Activated T-cell treated with anti-CD3 and anti-CD28 coated beads for 4 hours (primary cell): ENCODE results near the gene RNF41.
"Not testable (repeated sequence)": the region's sequence is repeated elsewhere in the genome, so short reads cannot be mapped to it uniquely, and the experiment has no call there.

Experiments used
- DNase-seq: peaks from one replicate; pipeline ENCODE4 v3.0.0-alpha.2; 2020

RNF41 gene

GRCh38 chr12:56206452-56207166 lies 15.1 kb downstream of the RNF41 start:
- DNase-seq = peak; percentile 6

GRCh38 chr12:56205445-56205844 lies 16.3 kb downstream of the RNF41 start:
- no peak for DNase-seq

GRCh38 chr12:56204275-56204674 lies 17.4 kb downstream of the RNF41 start:
- no peak for DNase-seq

- no peak for DNase-seq
Observed at GRCh38 chr12:56202838-56203237, 18.9 kb downstream of the RNF41 start.

GRCh38 chr12:56202366-56202765 lies 19.4 kb downstream of the RNF41 start:
- no peak for DNase-seq

GRCh38 chr12:56198836-56199235 lies 22.9 kb downstream of the RNF41 start:
- no peak for DNase-seq

- no peak for DNase-seq
Observed at GRCh38 chr12:56197921-56198635, 23.6 kb downstream of the RNF41 start.

- not testable (repeated sequence) for DNase-seq
Observed at GRCh38 chr12:56196818-56197550, 24.7 kb downstream of the RNF41 start.

GRCh38 chr12:56193025-56193578 lies 28.6 kb downstream of the RNF41 start:
- peak; percentile 73 for DNase-seq

GRCh38 chr12:56192582-56192981 lies 29.1 kb downstream of the RNF41 start:
- no peak for DNase-seq

- DNase-seq = no peak
Observed at GRCh38 chr12:56190695-56191155, 31.0 kb downstream of the RNF41 start.

GRCh38 chr12:56189918-56190694 lies 31.6 kb downstream of the RNF41 start:
- DNase-seq = peak; percentile 76

GRCh38 chr12:56189099-56189917 lies 32.4 kb downstream of the RNF41 start, which contains the start of gene SMARCC2:
Gene SMARCC2 (minus strand): TSS chr12:56189483. CDS start chr12:56189461, 22 bp downstream.
- peak; percentile 70 for DNase-seq

- DNase-seq = peak; percentile 0
Observed at GRCh38 chr12:56188778-56189098, 33.0 kb downstream of the RNF41 start.

GRCh38 chr12:56188131-56188777 lies 33.5 kb downstream of the RNF41 start:
- no peak for DNase-seq

- no peak for DNase-seq
Observed at GRCh38 chr12:56186957-56187356, 34.8 kb downstream of the RNF41 start.

GRCh38 chr12:56178347-56178746 lies 43.4 kb downstream of the RNF41 start:
- DNase-seq = no peak

- DNase-seq = no peak
Observed at GRCh38 chr12:56172839-56173238, 48.9 kb downstream of the RNF41 start.

GRCh38 chr12:56169229-56169759 lies 52.4 kb downstream of the RNF41 start:
- DNase-seq = no peak

- no peak for DNase-seq
Observed at GRCh38 chr12:56165369-56165768, 56.4 kb downstream of the RNF41 start.

GRCh38 chr12:56164345-56164729 lies 57.4 kb downstream of the RNF41 start:
- DNase-seq = no peak
